WTC11 (cell line): ENCODE measurements around the gene FBXO41. TPM values are rescaled to one million over a fixed set of nuclear protein-coding genes. Genes with fewer than 3 reads are reported as not detected.

Source experiments
- ATAC-seq: fragments of 200-7000 bp; cut with Tn5 transposase; 2 replicates; pipeline ENCODE4 v1.10.0; 2021; ENCODE audit warnings: mild to moderate bottlenecking, moderate library complexity
- CTCF ChIA-PET: fragments of 300-600 bp; sonication (Branson Sonifier 250); formaldehyde crosslinking; loops from one replicate; lab custom pipeline; 2021; ENCODE audit warnings: antibody characterized with exemption; lab: Charles Lee
- POLR2A ChIA-PET: fragments of 350-600 bp; sonication (Branson Sonifier 250); formaldehyde crosslinking; loops from one replicate; lab custom pipeline; 2021; ENCODE audit warnings: antibody characterized with exemption; lab: Charles Lee
- DNase-seq: peaks from one replicate; pipeline ENCODE4 v3.0.0; 2021; ENCODE audit warnings: low spot score
- H3K27ac Mint-ChIP-seq: 2 replicates; pipeline ENCODE4 v1.8.0; 2021; ENCODE audit warnings: mixed read lengths
- H3K27me3 Mint-ChIP-seq: 2 replicates; pipeline ENCODE4 v1.8.0; 2021; ENCODE audit warnings: low read depth, mild to moderate bottlenecking, moderate library complexity, mixed read lengths
- H3K36me3 Mint-ChIP-seq: 2 replicates; pipeline ENCODE4 v1.8.0; 2021; ENCODE audit warnings: mixed read lengths
- H3K4me1 Mint-ChIP-seq: 2 replicates; pipeline ENCODE4 v1.8.0; 2022; ENCODE audit warnings: mixed read lengths
- H3K4me3 Mint-ChIP-seq: 2 replicates; pipeline ENCODE4 v1.8.0; 2021; ENCODE audit warnings: mild to moderate bottlenecking, moderate library complexity, mixed read lengths
- H3K9me3 Mint-ChIP-seq: 2 replicates; pipeline ENCODE4 v1.8.0; 2021; ENCODE audit warnings: mixed read lengths
- AFF4 ChIP-seq: sonication (generic); formaldehyde crosslinking; IDR thresholded peaks from 2 replicates; pipeline ENCODE4 v1.8.1; 2023; ENCODE audit warnings: mild to moderate bottlenecking, missing genetic modification reagents, borderline replicate concordance
- ELF4 ChIP-seq: sonication (generic); formaldehyde crosslinking; IDR thresholded peaks from 2 replicates; pipeline ENCODE4 v1.8.1; 2022; ENCODE audit warnings: low read depth, mild to moderate bottlenecking, moderate library complexity, missing genetic modification reagents
- ETV6 ChIP-seq: sonication (generic); formaldehyde crosslinking; IDR thresholded peaks from 2 replicates; pipeline ENCODE4 v1.8.1; 2022; ENCODE audit warnings: mild to moderate bottlenecking, missing genetic modification reagents
- GRHL2 ChIP-seq: fragments of 250-450 bp; sonication (Bioruptor Pico); IDR thresholded peaks from 2 replicates; pipeline ENCODE4 v1.8.0; 2022; ENCODE audit warnings: mild to moderate bottlenecking, moderate library complexity; ENCODE audit not compliant: insufficient replicate concordance, severe bottlenecking
- HMGXB4 ChIP-seq: sonication (generic); formaldehyde crosslinking; IDR thresholded peaks from 2 replicates; pipeline ENCODE4 v1.8.1; 2023; ENCODE audit warnings: mild to moderate bottlenecking, moderate library complexity, missing genetic modification reagents
- PREB ChIP-seq: sonication (generic); formaldehyde crosslinking; IDR thresholded peaks from 2 replicates; pipeline ENCODE4 v1.8.1; 2022; ENCODE audit warnings: mild to moderate bottlenecking, missing genetic modification reagents, moderate library complexity, borderline replicate concordance
- SMAD4 ChIP-seq: sonication (generic); formaldehyde crosslinking; IDR thresholded peaks from 2 replicates; pipeline ENCODE4 v1.8.0; 2022; ENCODE audit warnings: mild to moderate bottlenecking, missing genetic modification reagents
- TEAD4 ChIP-seq: sonication (generic); formaldehyde crosslinking; IDR thresholded peaks from 2 replicates; pipeline ENCODE4 v1.8.0; 2022; ENCODE audit warnings: mild to moderate bottlenecking, missing genetic modification reagents
- ZBTB43 ChIP-seq: sonication (generic); formaldehyde crosslinking; IDR thresholded peaks from 2 replicates; pipeline ENCODE4 v1.8.1; 2023; ENCODE audit warnings: mild to moderate bottlenecking, missing genetic modification reagents
- ZNF121 ChIP-seq: sonication (generic); formaldehyde crosslinking; IDR thresholded peaks from 2 replicates; pipeline ENCODE4 v1.8.0; 2023; ENCODE audit warnings: missing genetic modification reagents
- ZNF425 ChIP-seq: fragments of 250-450 bp; sonication (Bioruptor Pico); conservative IDR thresholded peaks from 2 replicates; pipeline ENCODE4 v1.9.0; 2021; ENCODE audit warnings: mild to moderate bottlenecking
- ZNF532 ChIP-seq: fragments of 250-450 bp; sonication (Bioruptor Pico); IDR thresholded peaks from 2 replicates; pipeline ENCODE4 v1.9.0; 2021; ENCODE audit warnings: mild to moderate bottlenecking, borderline replicate concordance
- ZSCAN18 ChIP-seq: fragments of 250-450 bp; sonication (Bioruptor Pico); IDR thresholded peaks from 2 replicates; pipeline ENCODE4 v2.1.2; 2022; ENCODE audit warnings: mild to moderate bottlenecking, moderate library complexity
- total RNA-seq: library from RNA; stranded (reverse); gene quantifications from 3 replicates; pipeline ENCODE4 v1.2.3, GENCODE V29; 2021
- TF ChIP-seq, protein P1 (sequence below): sonication (generic); formaldehyde crosslinking; IDR thresholded peaks from 2 replicates; pipeline ENCODE4 v1.8.0; 2023; ENCODE audit warnings: missing genetic modification reagents
- TF ChIP-seq, protein P2 (sequence below): fragments of 250-450 bp; sonication (Bioruptor Pico); IDR thresholded peaks from 2 replicates; pipeline ENCODE4 v1.9.0; 2021; ENCODE audit warnings: moderate library complexity, mild to moderate bottlenecking, inconsistent platforms, borderline replicate concordance
- TF ChIP-seq, protein P3 (sequence below): sonication (generic); formaldehyde crosslinking; IDR thresholded peaks from 2 replicates; pipeline ENCODE4 v1.8.1; 2022; ENCODE audit warnings: low read depth, missing genetic modification reagents, borderline replicate concordance

The FBXO41 gene
- total RNA-seq, 1 experiment from 2014 or later = 19.2 TPM

DNA sequence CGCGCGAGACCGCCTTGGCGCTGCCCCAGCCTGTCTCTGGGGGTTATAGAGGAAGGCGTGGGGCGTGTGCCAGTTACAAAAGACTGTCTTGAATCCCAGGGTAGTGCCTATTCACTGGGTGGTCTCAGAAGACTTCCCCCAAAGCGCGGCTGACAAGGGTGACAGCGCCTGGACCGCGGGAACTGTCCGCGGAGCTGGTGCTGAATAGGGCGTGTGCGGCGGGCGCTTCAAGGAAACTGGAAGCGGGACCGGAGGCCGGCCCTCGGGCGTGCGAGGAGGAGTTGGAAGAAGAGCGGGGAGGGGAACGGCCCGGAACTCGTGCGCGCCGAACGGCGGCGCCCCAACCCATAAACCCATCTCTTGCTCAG lies 6.8 kb upstream of the FBXO41 start:
- no peak overlapping the region for H3K27ac Mint-ChIP-seq
- DNase-seq = peak; percentile 81
- ChIA-PET POLR2A (interaction anchor here (0.6 kb wide), 1 partner anchor 8 kb away, joined by 3 read pairs; no protein-coding TSS in a partner anchor), CTCF (interaction anchor here (1.0 to 4.4 kb wide), 11 partner anchors 9 to 95 kb away, joined by 3 to 37 read pairs (median 14); partner anchors contain the start of genes ALMS1, CCT7, PRADC1 and SMYD5)
- H3K27me3 Mint-ChIP-seq = peaks cover 99% of the 10 kb centered on the region
- ATAC-seq = peak; percentile 16
- H3K4me1 Mint-ChIP-seq = peaks cover 2% of the 10 kb centered on the region; the same call in 1 of the 2 replicates
- H3K36me3 Mint-ChIP-seq = no peaks in the 10 kb centered on the region
- H3K9me3 Mint-ChIP-seq = no peaks in the 10 kb centered on the region
- peak overlapping the region; percentile 68 for H3K4me3 Mint-ChIP-seq
- TF ChIP-seq ZNF532 (CRISPR knock-in tag) (no peak), ZBTB43 (peak; percentile 66; the same call in 1 of the 2 replicates), GRHL2 (CRISPR knock-in tag) (no peak), ELF4 (CRISPR knock-in tag) (peak; percentile 54; the same call in 1 of the 2 replicates), AFF4 (CRISPR knock-in tag) (peak; percentile 51; the same call in 1 of the 2 replicates), ETV6 (CRISPR knock-in tag) (no peak), ZNF121 (CRISPR knock-in tag) (no peak), ZNF425 (CRISPR knock-in tag) (no peak), SMAD4 (CRISPR knock-in tag) (peak; percentile 51; the same call in 1 of the 2 replicates), HMGXB4 (CRISPR knock-in tag) (no peak), ZSCAN18 (no peak), TEAD4 (CRISPR knock-in tag) (peak; percentile 73; the same call in 1 of the 2 replicates), PREB (CRISPR knock-in tag) (no peak)
- TF ChIP-seq, protein P1, sequence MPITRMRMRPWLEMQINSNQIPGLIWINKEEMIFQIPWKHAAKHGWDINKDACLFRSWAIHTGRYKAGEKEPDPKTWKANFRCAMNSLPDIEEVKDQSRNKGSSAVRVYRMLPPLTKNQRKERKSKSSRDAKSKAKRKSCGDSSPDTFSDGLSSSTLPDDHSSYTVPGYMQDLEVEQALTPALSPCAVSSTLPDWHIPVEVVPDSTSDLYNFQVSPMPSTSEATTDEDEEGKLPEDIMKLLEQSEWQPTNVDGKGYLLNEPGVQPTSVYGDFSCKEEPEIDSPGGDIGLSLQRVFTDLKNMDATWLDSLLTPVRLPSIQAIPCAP = no peak
- TF ChIP-seq, protein P2, sequence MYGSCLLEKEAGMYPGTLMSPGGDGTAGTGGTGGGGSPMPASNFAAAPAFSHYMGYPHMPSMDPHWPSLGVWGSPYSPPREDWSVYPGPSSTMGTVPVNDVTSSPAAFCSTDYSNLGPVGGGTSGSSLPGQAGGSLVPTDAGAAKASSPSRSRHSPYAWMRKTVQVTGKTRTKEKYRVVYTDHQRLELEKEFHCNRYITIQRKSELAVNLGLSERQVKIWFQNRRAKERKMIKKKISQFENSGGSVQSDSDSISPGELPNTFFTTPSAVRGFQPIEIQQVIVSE (CRISPR knock-in tag) = no peak
- TF ChIP-seq, protein P3, sequence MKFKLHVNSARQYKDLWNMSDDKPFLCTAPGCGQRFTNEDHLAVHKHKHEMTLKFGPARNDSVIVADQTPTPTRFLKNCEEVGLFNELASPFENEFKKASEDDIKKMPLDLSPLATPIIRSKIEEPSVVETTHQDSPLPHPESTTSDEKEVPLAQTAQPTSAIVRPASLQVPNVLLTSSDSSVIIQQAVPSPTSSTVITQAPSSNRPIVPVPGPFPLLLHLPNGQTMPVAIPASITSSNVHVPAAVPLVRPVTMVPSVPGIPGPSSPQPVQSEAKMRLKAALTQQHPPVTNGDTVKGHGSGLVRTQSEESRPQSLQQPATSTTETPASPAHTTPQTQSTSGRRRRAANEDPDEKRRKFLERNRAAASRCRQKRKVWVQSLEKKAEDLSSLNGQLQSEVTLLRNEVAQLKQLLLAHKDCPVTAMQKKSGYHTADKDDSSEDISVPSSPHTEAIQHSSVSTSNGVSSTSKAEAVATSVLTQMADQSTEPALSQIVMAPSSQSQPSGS = no peak
